CMK (cell line): ENCODE measurements around the gene F7.

Source experiments
- DNase-seq: peaks from one replicate; pipeline ENCODE4 v3.0.0-alpha.2; 2010; ENCODE audit warnings: low read depth

Gene F7

DNA sequence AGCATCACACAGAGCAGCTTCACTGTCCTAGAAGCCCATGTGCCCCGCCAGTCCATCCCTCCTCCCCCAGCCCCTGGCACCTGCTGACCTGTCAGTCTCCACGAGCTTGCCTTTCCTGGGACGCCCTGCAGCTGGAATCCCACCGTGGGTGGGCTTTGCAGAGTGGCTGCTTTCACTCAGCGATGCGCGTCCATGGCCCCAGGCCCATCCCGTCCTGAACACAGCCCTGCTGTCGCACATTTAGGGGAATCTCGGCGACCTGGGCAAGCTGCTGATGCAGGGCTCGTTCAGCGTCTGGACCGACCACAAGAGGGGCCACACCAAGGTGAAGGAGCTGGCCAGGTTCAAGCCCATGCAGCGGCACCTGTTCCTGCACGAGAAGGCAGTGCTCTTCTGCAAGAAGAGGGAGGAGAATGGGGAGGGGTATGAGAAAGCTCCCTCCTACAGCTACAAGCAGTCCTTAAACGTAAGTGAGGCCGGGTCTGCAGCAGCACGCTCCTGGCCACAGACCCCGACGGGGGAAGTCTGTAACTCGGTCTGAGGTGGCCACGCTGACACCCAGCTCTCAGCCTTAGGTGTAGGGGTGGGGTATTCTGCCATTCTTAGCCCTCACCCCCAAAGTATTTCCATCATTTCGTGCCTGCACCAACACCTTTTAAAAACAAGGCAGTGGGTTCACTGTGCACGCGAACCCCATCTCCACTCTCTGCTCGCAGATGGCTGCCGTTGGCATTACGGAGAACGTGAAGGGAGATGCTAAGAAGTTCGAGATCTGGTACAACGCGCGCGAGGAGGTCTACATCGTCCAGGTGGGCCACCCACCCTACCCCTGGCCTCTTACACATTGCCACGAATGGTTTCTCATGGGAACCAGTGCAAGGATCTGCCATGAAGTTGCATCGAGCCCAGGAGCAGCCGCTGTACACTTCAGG lies 18.3 kb upstream of the F7 start:
- DNase-seq, result no peak

DNA sequence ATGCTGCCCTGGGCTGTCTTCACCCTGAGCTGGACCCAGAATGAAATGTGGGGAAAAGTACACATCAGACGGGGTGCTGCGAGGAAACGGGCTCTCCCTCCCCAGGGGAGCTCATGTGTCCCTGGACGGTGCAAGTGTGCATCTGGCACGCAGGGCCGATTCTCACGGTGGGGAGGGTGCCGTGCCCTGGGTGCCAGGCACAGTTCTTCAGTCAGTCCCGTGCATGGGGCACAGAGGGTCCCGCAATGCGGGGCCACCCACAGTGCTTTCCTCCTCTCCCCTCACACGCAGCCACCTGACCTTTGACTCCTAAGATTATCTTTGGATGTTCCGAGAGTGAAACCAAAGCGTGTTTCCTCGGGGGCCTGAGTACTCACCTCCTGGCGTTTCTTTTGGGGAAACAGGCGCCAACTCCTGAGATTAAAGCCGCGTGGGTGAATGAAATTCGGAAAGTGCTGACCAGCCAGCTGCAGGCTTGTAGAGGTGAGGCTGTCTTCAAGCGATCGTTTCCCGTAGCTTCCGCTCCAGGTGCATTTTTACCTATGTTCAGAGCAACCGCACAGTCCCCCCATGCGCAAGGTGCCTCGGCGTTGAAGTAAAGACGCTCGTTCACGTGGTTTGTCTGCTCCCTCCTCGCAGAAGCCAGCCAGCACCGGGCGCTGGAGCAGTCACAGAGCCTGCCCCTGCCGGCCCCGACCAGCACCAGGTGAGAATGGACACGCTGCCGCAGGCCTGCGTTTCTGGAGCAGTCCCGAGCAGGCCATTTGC lies 17.5 kb upstream of the F7 start:
- DNase-seq, result no peak

DNA sequence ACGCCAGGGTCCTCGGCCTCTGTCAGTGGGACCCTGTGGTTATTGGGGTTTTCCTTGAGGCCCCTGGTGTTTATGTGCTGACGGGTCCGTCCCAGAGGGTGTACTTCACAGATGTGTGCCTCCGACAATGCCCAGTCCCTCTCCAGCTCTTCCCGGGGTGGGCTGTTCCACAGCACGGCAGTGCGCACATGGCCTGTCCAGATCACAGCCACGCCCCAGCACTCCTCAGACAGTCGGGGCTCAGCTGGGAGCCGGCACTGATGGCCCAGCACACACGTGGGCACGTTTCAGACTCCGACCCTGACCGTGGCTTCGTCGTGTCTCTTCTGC lies 16.9 kb upstream of the F7 start:
- DNase-seq, result no peak

- no peak for DNase-seq
Observed at GRCh38 chr13:113089693-113090414, 15.7 kb upstream of the F7 start.

DNA sequence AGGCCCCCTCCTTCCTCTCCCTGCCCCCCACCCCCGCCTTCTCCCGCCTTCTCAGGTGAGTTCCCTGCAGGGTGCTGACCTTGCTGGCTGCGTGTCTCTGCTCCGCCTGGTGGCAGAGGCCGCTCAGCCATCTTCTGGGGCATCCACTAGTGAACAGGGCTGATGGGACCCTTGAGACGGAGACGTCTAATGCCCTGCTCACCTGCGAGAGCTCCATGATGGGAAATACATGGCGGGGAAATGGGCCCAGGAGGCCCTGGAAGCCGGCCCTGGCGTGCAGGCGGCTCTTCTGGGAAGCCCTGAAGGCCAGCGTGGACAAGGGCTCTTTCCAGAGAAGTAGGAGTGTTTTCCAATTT lies 15.2 kb upstream of the F7 start:
- DNase-seq, result no peak

DNA sequence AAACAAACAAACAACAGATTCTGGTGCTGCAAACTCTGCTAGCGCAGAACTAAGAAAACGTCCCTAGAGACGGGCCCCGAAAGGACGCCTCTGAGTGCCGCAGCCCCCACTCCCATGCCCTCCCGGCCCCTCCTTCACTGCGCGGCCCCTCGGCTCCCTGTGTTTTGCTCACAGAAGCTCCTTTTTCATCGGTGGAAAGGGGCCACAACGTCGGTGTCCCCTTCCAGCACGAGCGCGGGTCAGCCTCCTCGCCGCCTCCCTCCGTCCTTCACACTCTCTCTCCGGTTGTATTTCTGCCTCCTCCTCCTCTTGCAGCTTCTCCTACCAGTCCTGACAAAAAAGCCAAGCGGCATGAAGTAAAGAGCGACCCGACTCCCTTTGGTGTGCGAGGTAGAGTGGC lies 14.8 kb upstream of the F7 start:
- DNase-seq, result no peak

DNA sequence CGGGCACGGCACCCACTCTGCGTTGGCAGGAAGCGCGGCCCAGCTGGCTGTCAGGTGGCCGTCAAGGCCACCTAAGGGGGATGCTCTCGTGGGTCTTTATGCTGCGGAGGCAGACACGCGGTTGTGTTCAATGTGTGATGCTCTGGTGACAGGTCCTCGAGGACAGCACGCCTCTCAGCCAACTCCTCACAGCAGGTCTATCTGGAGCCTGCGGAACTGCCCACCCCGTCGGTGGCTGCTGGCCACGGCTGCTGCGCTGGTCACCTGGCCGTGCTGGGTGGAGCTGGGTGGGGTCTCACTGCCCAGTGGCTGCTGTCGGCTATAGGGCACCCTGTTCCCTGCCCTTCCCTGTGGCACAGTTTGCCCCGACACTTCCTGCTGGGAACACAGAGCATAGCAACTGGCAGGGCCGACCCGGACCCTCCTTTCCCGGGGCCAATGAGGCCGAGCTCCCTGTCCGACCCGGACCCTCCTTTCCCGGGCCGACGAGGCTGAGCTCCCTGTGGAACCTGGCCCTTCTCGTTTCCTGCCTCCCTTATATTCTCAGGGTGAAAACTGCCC lies 14.3 kb upstream of the F7 start:
- DNase-seq, result no peak

- no peak for DNase-seq
Observed at GRCh38 chr13:113091891-113092775, 13.5 kb upstream of the F7 start.

DNA sequence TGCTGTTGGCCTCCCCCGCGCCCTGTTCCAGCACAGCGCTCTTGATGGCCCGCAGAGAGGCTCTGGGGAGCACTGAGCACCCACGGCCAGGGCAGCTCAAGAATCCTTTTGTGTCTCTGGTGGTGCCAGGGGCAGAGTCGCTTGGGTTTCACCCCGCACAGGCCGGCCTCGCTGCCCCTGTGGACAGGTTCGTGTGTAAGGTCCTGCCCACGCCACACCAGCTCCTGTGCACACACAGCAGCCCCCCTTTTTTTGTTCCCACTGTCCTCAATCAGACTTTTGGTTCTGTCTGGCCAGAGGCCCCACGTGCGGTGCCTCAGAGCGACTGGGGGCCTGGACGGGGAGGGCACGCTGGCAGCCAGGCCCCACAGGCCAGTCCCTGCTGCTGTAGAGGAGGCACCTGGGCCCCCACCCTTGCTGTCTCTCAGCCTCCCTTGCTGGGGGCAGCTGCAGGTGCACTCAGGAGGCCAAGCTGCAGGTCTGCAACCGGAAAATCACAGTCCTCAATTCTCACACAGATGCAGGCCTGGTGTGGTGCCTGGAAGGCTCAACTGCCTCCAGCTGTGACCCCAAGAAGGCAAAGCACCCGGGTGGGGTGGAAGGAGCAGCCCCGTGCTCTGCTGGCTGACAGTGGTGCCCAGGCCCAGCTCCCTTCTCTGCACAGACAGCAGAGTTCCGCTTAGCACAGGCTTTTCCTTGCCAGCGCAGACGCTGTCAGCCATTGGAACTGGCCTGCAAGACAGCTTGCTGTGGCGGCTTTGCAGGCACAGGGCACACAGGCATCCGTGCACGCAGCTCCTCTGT lies 12.6 kb upstream of the F7 start:
- DNase-seq, result no peak

- no peak for DNase-seq
Observed at GRCh38 chr13:113093580-113094409, 11.8 kb upstream of the F7 start.

DNA sequence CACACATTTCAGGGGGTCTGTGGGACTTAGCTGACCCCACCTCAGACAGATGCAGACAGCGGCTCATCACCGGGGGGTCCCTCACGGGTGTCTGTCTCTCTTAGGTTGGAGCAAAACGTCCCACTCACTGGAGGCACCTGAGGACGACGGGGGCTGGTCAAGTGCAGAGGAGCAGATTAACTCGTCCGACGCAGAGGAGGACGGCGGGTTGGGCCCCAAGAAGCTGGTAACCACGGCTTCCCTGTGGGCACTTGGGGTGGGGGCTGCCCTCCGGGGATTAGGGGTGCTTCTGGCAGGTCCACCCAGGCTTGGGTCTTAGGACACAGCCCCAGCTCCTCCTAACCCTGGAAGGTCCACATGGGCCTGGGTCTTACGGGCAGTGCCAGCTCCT lies 11.2 kb upstream of the F7 start:
- no peak for DNase-seq

- no peak for DNase-seq
Observed at GRCh38 chr13:113095146-113096051, 10.2 kb upstream of the F7 start.

DNA sequence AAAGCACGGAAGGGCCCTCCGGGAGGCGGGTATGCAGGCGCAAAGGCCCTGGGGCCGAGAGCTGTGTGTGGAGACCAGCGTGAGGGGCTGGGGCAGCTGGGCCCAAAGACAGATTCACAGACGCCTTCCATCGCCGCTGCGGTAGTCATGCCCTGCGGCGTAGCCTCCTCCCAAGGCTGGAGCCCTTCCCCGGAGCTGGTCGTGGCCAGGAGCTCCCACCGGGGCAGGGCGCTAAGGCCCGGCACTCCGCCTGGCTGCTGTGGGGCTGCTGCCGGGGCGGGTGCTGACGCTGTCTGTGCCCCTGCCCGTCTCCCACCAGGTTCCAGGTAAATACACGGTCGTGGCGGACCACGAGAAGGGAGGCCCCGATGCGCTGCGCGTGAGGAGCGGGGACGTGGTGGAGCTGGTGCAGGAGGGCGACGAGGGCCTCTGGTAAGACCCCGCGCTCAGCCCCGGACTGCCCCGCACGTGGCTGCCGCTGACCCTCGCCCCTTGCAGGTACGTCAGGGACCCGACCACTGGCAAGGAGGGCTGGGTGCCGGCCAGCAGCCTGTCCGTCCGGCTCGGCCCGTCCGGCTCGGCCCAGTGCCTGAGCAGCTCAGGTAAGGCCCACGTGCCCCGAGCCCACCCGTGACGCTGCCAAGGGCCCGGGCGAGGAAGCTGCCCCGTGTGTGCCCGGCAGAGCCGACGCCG lies 9.4 kb upstream of the F7 start:
- DNase-seq, result no peak

GRCh38 chr13:113096745-113097305 lies 8.8 kb upstream of the F7 start:
- no peak for DNase-seq

- no peak for DNase-seq
Observed at GRCh38 chr13:113097651-113098050, 7.9 kb upstream of the F7 start.

DNA sequence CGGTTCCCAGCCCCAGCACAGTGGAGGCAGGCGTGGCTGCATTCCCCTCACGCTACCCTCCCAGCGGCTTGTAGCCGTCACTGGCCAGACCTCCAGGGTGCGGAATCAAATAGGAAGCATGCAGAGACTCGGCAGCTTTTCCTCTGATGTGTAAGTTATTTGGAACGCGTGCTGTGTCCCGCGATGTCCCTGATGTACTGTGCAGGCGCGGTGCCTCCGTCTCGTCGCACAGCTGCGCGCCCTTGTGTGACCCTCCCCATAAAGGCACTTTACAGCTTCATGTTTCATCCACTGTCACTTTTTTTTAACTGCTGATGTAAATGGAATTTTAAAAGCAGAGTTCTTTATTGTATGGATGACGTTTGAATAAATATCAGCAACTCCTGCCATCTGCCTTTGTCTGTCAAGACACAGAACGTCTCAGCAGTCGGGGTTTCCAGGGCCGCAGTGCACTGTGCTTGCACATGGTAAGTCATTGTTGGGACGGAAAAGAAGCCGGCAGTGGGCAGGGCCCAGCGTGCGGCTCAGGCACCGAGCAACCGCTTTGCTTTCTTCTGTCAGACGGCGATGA lies 7.3 kb upstream of the F7 start:
- DNase-seq, result no peak

DNA sequence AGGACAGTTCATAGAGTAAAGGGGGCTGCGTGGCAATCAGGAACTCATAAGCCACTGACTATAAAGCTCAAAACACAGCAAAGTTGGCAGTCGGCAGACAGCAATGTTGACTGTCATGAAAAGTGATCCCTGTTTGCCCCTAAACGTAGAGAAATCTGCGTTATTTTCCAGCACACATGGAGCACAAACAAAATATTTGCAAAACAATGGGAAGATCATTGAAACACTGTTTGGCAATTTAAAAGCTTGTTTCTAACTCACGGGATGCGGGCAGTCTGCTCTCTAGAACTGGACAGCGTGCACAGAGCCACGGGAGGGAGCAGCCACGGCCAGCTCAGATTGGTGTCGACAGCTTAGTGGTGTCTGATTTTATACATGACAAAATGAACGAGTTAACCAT lies 6.4 kb upstream of the F7 start:
- DNase-seq, result no peak
